ENCODE data around the gene YIPF5.
A peak's percentile ranks its signal among the peaks of the same experiment; 100 is the strongest.

DNA sequence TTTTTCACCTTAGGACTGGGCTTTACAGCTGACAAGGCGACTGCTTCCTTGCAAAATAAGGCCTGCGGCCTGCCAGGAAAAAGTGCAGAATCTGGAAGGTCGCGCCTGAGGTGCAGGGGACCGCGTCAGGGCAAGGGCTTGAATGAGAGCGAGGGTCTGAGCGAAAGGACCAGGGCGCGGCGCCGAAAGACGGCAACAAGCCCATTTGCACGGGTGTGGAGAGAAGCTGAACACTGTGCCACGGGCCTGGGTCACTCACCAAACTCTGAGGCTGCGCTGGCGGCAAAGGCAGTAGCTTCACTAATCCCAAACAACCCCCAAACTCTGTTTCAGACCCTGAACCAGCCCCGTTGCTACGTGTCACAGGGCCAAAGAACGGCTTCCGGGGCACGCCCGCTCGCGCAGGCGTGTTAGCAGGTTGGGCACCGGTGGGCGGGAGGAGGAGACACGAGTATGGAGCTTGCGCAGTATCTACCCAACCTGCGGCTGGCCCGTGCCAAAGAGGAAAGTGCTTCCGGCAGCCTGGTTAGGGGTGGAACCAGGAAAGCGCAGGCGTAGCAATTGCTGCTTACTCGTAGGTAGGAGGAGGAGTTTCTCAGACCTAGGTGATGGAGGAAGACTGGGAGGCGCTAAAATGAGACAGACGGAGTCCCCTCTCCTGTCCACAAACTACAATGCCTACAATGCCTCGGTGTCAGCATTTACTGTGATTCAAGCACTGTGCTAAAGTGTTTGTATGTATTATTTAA is at the start of gene YIPF5, which contains the start of gene KCTD16:
- TF ChIP-seq, protein P1, sequence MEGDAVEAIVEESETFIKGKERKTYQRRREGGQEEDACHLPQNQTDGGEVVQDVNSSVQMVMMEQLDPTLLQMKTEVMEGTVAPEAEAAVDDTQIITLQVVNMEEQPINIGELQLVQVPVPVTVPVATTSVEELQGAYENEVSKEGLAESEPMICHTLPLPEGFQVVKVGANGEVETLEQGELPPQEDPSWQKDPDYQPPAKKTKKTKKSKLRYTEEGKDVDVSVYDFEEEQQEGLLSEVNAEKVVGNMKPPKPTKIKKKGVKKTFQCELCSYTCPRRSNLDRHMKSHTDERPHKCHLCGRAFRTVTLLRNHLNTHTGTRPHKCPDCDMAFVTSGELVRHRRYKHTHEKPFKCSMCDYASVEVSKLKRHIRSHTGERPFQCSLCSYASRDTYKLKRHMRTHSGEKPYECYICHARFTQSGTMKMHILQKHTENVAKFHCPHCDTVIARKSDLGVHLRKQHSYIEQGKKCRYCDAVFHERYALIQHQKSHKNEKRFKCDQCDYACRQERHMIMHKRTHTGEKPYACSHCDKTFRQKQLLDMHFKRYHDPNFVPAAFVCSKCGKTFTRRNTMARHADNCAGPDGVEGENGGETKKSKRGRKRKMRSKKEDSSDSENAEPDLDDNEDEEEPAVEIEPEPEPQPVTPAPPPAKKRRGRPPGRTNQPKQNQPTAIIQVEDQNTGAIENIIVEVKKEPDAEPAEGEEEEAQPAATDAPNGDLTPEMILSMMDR (IDR thresholded peaks at IDR 0.05): no peak
- peak in 1 of 2 donors; percentile 63 for TF ChIP-seq POLR2A (IDR thresholded peaks at IDR 0.05)

Data from heart left ventricle (tissue), 13 donors.